A172 (cell line): Measurements from ENCODE around the gene FBXO27. TPM values are rescaled to one million over a fixed set of nuclear protein-coding genes. Genes with fewer than 3 reads are reported as not detected.
A peak's percentile ranks its signal among the peaks of the same experiment; 100 is the strongest.
"Not testable (repeated sequence)": the region's sequence is repeated elsewhere in the genome, so short reads cannot be mapped to it uniquely, and the experiment has no call there.

Experiments used
- DNase-seq: peaks from one replicate; pipeline ENCODE4 v3.0.0-alpha.2; 2015; ENCODE audit warnings: low spot score
- total RNA-seq: library from RNA; depleted of rRNA; stranded (reverse); fragments of >200 nt; shearing (Covaris generic); gene quantifications from 2 replicates; pipeline ENCODE4 v1.2.3, GENCODE V29; 2014; rRNA removed

Gene FBXO27, protein sequence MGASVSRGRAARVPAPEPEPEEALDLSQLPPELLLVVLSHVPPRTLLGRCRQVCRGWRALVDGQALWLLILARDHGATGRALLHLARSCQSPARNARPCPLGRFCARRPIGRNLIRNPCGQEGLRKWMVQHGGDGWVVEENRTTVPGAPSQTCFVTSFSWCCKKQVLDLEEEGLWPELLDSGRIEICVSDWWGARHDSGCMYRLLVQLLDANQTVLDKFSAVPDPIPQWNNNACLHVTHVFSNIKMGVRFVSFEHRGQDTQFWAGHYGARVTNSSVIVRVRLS
- 0.07 and 0.10 TPM in 2 replicates for total RNA-seq

DNA sequence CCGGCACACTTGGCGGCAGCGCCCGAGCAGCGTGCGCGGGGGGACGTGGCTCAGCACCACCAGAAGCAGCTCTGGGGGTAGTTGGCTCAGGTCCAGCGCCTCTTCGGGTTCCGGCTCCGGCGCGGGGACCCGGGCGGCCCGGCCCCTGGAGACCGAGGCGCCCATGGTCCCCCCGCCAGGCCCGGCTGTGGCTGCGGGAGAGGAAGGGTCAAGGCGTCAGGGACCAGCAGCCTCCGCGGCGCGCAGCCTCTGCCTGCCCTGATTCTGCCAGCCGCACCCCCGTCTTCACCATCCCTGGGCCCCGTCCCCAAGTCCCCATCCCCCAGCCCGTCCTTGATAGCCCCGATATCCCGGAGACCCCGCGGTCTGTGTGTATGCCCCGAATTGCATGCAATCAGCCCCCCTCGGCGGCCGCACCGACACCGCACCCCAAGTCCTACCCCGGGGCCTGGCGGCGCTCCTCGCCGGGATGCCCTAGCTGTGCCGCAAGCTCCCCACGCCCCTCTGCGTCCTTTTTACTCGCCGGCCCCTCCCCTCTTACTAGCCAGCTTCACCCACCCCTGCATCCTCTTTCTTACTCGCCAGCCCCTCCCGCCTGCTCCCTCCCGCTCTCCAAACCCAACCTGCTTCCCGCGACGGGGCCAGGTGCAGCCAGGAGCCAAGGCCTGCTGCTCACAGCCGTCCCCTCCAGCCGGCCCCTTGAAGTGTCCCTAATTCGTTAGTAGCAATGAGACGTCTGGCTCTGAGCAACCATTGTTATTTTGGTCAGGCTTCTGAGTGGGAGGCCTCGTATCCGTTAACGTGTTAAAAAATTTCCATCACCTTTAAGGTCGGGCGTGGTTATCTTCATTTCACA is at the start of gene FBXO27:
TSS of gene FBXO27 (minus strand) at position 487 of the 856 bp plus-strand sequence. CDS start at position 165, 322 bp downstream.
- no peak for DNase-seq

GRCh38 chr19:39080431-39080830 is 48.1 kb upstream of the FBXO27 start:
- DNase-seq = no peak

DNA sequence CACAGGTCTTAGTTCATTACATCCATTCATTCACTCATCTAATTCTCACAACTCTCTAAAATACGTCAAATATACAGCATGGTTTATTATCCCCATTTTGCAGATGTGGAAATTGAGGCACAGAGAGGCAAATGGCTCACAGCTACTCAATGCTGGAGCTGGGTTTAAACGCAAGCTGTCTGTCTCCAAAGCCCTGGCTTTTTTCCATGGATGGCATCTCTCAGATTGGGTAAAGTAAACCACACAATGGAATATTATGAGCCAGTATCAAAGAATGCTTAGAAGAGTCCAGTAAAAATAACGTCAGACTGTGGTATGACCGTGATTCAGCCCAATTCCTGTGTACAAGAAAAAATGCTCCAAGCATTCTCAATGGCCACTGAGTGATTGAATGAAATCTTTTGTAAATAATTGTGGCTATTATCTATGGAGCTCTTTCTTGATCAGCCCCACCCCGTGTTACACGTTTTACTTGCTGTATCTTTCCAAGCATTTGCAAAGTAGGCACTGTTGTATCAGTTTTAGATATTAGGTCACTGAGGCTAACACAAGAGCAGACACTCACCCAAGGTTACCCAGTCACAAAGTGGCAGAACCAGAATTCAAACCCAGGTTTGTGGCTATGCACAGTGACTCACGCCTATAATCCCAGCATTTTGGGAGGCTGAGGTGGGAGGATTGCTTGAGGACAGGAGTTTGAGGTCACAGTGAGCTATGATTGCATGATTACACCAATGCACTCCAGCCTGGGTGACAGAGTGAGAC is 46.3 kb upstream of the FBXO27 start:
- DNase-seq = peak; percentile 99

DNA sequence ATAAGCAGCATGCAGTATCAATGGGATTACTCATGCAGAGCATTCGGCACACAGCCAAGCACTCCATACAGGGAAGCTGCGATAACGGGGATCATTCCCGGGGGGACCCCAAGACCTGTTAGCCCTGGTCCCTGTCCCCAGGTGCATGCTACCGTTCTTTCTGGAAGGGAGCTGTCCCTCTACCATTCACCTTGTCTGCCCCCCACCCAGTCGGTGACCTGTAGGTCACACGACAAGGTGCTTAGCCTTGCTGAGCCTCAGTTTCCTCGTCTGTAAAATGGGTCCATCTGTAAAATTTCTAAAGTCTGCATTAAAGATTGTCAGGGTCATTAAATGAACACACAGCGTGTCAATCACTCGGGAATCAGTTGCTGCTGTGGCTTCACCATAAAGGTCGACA is 45.0 kb upstream of the FBXO27 start:
- no peak for DNase-seq

GRCh38 chr19:39074942-39075341 is 42.6 kb upstream of the FBXO27 start:
- no peak for DNase-seq

- DNase-seq = peak; percentile 36
Measured at GRCh38 chr19:39074205-39074692, 41.9 kb upstream of the FBXO27 start.

GRCh38 chr19:39070888-39071287 is 38.5 kb upstream of the FBXO27 start:
- DNase-seq = peak; percentile 66

DNA sequence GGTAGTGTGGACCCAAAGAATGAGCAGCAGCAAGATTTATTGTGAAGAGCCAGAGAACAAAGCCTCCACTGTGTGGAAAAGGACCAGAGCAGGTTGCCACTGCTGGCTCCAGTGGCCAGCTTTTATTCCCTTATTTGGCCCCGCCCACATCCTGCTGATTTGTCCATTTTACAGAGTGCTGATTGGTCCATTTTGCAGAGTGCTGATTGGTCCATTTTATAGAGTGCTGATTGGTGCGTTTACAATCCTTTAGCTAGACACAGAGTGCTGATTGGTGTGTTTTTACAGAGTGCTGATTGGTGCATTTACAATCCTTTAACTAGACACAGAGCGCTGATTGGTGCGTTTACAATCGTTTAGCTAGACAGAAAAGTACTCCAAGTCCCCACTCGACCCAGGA is 35.9 kb upstream of the FBXO27 start:
- not testable (repeated sequence) for DNase-seq

- DNase-seq = no peak
Measured at GRCh38 chr19:39067104-39067503, 34.8 kb upstream of the FBXO27 start.

DNA sequence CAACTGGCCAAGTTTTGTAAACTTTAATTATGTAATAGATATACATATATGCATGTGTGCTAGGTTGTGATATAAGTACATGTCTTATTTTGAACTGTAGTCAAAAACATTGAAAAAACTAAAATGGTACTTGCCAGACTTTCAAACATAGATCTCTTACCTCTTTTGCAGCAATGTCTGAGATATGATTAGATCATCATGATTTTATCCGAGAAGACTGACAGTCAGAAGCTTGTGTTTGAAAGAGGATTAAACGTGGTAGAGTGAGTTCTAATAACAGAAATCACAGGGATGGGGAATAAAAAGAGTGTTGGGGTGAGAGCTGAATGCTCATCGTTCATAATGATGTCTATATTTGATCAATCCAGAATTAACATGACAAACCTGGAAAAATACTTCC is 33.6 kb upstream of the FBXO27 start:
- DNase-seq = no peak

GRCh38 chr19:39064405-39064804 is 32.1 kb upstream of the FBXO27 start:
- no peak for DNase-seq

GRCh38 chr19:39060171-39060570 is 27.8 kb upstream of the FBXO27 start:
- DNase-seq = no peak

GRCh38 chr19:39059302-39059701 is 27.0 kb upstream of the FBXO27 start:
- no peak for DNase-seq

DNA sequence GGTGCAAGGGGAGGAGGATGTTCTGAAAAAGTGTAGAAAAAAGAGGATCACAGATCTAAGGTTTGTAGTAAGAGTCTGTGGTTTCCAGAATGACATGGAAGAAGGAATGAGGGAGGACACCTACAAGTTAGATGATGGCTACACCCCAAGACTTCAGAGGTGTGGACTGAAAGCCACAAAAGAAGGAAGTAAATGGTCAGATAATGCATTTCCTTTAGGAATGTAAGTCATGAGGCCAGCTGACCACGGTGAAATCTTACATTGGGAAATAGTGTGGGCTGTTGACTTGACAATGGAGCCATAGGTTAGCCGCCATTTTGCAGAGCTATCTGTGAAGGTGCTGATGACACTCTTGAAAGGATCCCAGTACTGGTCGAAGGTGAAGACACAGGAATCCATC is 25.3 kb upstream of the FBXO27 start:
- no peak for DNase-seq

GRCh38 chr19:39054091-39054470 is 21.7 kb upstream of the FBXO27 start:
- DNase-seq = no peak

DNA sequence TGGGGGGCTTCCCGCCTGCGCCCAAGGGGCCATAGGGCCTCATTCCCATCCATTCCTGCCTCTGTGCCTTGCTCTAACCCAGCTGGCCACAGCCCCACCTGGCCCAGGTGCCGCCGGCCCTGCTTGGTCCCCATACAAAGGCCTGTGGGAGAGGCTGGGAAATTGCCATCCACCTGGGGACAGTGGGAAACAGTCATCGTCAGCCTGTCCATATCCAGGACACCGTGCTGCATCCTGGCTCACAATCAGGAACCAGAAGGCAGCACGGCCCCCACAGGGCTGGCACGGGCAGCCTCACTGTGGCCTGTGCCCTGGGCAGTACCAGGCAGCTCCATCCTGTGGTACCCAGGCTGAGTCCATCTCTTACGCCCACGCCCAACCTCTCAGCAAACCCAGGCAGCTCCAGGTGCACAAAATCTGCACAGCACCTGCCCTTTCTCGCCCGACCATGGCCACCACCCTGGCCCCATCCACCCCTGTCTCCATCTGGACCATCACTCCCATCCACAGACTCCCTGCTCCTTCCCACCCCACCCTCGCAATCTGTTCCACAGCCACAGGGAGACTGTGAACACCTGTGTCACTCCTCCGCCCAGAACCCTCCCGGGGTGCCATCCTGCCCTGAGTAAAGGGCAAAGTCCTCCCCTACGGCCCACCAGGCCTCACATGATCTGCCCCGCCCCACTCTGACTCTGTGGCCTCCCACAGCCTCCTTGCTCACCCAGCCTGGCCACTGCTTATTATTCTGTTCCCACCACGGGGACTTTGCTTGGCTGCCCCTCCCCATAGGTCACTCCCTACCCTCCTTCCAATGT is 21.1 kb upstream of the FBXO27 start:
- DNase-seq = no peak

- DNase-seq = no peak
Measured at GRCh38 chr19:39052846-39053245, 20.5 kb upstream of the FBXO27 start.

- peak; percentile 51 for DNase-seq
Measured at GRCh38 chr19:39052243-39052746, 19.9 kb upstream of the FBXO27 start.

DNA sequence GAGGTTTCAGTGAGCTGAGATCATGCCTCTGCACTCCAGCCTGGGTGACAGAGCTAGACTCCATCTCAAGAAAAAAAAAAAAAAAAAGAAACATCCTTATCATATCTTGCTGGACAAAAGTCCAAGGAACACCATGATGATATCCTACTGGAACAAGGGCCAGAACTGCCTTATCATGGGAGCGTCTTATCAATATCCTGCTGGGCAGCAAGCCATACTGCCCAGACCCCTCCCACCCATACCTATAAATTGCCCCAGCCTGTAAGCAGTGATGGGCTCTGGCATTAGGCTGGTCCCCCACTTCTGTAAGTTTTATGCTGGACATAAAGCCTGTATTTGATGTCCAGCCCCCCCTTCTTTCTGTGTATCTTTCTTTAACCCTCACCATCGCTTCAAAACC is 14.7 kb upstream of the FBXO27 start:
- DNase-seq = no peak

DNA sequence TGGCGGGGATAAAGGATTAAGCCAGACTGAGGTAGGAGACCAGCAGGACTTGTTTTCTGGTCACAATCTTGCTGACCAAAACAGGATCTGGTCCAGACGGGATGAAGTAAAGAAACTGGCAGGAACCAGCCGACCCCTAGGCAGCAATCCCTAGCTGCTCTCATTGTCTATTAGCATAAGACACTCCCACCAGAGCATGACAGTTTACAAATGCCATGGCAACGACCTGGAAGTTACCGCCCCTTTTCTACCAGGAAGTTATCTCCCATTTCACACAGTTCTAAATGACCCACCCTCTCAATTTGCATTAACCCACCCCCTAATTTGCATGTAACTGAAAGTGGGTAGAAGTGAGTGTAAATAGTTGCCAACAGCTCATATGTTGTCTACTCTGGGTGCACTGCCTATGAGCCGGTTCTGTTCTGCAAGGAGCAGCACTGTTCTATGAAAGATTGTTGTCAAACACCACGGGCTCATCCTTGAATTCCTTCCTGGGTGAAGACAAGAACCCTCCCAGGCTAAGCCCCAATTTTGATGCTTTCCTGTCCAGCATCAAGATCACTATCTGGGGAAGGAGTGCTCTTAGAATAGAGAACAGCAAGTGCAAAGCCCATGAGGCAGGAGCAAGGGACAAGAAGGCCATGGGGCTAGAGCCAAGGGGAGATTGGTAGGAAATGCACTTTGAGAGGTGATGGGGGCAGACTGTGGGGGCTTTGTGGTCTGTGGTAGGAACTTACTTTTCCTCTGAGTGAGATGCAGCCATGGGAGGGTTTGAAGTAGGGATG is 13.9 kb upstream of the FBXO27 start:
- peak; percentile 64 for DNase-seq
